ENCODE results near the gene COL15A1.

Gene COL15A1

DNA sequence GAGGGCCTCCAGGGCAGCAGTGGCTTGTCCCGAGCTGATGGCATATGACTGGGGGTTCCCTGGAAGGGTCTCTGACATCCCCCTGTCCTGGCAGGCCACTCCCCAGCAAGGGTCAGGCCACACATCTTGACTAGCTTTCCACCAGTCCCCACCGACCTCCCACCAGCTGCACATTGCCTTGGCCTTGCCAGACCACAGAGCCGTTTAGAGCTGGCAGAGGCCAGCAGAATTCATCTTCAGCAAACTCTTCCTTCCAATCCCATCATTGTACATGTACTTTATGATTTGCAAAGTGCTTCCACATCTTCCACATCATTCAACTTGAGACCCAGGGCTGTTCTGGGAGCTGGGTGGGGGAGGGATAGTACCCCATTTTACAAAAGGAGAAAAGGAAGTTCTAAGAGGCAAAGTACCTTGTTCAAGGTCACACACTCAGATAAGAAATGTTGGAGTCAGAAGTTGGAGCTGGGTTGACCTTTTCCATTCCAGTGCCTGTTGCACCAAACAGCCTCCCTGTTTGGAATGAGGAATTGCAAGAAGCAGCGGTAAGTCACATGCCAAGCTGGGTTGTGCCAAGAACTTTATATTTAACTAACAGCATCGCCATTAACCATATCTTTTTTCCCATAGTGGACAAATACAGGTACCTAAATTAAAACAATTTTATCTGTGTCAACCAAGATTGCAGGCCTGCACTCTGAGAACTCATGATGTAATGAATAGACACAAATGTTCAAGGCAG lies 25.8 kb upstream of the COL15A1 start:
- DNase-seq: no peak

DNA sequence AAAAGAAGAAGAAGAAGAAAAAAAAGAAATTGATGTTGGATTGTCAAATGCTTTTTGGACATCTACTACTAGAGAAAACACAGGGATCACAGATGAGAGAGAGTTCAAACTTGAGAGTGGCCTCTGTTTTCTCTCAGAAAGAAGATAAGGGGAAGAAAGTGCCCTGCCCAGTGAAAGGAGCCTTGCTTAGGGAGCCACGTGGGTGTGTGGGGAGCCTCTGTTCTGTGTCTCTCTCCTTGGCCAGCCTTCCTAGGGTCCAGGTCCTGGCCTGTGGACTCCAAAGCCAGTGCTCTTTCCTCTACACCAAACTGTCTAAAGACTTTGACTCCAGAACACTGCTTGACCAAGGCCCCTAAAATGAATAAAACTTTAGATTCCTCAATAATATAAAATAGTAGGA lies 22.0 kb upstream of the COL15A1 start:
- DNase-seq: no peak

DNA sequence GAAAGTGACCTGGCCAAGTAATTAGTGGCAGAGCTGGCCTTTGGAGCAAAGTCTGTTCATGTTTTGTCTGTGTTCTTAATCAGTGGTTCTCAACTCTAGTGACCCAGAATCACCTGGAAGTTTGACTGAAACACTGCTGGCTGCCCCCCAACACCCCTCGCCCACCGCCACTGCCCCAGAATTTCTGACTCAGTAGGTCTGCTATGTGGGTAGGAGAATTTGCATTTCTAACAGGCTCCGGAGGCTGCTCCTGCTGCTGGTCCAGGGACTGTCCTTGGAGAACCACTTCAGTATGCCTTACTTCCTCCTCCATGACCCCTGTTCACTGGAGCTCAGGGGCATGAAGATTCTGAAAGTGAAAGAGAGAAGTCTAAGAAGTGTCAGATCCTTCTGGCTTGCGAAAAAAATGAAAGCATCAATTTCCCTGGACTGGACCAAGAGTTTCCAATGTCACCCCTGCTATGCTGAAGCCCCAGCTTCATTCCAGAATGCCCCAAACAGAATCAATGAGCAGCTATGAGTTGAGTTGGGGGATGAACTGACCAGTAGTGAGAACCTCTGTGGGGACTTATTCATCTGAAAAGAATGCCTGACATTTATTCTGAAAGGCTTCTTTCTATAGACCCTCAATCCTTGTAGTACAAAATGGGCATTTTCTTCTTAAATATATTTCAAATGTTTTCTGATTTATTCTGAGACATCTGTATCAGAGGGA lies 20.8 kb upstream of the COL15A1 start:
- DNase-seq: no peak

DNA sequence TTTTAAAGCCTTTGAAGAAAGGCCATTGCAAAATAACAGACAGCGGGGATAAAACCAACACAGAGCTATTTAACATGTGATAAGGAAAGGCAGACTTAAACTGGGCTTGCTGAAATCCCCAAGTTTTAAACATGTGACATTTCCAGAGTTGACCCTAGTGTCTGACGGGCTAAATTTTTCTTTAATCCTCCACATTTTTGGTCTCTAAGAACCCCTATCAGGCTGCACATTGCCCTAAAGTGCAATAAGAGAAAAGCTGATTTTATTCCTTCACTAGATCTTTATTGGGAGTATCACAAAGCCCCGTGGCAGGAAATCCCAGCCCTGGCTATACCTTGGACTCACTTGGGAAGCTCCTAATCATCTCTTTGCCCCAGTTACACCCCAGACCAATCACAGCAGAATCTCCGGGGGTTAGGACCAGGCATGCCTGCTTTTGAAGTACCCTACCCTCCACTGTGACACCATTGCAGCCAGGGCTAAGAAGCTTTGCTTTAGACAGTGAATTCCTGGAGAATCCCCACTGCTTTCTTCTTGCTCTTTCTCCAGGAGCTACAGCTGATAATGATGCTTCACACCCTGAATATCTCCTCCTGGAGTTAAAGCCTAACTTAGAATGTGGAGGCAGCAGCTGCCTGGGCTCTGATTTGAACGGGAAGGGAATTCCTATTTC lies 20.1 kb upstream of the COL15A1 start:
- no peak for DNase-seq

DNA sequence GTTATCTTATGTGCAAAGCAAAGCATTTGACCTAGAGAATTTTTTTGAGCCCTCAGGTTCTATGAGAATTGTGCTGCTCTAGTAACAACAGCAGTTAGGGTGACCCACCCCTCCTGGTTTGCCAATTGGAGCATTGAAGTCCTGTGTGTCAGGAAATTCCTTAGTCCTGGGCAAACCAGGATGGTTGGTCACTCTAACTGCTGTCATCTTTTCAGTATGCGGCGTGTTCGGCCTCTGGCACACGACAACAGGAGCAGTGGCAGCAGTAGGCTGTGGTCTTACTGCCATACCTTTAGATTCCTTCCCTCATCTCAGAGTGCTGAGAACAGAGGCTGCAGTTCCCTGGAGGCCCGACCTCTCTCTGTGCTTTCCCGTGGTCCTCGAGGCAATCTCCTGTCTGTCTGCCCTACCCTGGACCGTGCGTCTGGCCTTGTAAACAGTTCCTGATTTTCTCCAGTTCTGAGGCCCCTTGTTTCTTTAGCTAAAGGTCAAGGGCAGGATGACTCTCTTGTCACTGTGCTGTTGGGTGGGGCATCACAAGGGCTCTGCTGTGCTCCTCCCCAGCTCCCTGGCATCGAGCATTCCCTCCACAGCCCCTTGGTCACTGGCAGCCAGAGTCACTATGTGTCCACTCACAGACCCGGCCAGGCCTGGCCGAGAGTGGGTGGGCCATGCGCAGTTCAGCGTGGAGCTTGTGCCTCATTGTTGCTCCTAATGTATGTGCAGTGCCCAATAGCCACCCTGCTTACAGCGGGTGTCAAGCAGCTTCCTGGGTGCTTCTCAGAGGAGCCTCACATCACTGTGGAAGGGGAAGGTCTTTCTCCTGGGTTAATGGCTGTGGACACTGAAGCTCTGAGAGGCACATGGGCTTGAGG lies 18.5 kb upstream of the COL15A1 start:
- no peak for DNase-seq

DNA sequence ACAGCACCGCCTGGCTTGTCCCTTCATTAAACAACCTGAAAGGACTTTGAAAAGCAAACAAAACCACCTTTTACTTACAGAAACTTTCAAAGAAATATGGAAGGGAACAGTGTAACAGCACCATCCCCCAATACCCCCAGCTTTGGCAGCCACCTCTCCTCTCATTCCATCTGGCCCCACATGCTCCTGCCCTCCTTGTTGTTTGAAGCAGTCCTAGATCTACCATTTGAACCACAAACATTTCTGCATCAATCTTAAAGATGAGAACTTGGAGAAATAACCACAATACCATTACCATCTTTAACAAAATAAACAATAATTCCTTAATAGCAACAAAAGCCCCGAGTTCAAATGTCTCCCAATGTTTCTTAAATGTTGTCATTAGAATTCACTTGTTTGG lies 17.8 kb upstream of the COL15A1 start:
- DNase-seq: no peak

DNA sequence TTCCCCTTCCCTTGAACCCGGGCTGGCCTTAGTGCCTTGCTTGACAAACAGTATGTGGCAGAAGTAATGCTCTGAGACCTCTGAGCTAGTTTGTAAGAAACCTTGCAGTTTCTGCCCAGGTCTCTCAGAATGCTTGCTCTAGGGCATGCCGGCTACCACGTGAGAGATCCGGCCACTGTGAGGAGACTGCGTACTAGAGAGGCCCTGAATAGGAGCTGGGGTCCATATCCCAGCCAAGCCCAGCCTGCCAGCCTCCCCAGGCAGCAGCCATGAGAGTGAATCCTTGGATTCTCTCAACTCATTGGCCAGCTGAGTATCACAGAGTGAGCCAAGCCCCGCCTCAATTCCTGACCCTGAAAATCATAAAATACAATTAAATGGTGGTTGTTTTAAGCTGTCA lies 16.0 kb upstream of the COL15A1 start:
- no peak for DNase-seq

DNA sequence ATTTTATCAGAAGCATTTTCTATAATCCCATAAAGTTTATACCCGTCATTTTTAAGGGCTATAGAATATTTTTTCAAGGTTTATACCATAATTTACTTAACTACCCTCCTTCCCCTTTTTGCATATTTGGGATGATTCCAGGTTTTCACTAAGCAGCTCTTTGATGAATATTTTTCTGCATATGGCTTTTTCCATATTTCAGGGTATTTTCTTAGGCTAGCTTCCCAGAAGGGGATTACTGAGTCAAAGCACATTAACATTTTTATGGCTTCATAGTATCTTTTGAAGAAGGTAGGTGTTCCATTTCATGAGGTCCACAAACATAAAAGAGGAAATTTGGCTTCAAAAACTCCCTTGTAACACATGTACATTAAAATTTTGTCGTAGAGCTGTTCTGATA lies 14.6 kb upstream of the COL15A1 start:
- DNase-seq: no peak

DNA sequence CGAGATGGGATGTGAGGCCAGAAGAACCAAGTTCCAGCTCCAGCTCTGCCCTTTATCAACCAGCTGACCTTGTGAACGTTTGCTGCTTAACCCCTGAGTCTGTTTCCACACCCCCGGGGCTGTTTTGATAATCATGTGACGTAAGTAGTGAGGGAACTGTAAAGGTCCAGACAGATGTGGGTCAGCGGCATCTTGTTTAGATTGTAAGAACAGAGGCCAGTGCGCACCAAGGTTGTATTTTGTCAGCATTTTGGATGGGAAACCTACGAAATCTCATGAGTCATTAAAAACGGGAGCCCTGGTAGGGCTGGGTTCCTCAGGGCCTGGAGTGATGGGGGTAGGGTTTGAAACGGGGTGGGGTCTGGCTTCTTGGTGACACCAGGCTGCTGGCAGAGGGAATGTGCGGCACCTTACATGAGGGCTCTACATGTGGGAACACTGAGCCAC lies 13.8 kb upstream of the COL15A1 start:
- DNase-seq: no peak

DNA sequence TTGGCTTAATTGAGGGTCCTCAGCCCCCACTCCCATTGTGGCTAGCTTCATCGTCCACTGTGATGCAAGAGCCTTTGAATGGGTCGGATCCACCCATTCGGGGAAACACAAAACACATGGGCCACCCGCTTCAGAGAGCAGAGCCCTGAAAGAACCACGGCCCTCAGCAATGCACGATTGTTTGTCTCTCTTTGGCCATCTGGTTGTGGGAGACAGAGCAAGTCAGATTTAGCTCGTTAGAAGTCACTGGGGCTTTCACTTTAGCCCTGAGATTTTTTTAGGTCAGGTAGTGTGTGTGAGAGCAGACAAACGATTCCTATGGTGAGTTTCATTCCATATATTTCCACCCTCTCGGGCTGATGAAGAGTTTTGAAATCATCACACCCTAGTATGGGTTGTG lies 12.9 kb upstream of the COL15A1 start:
- no peak for DNase-seq

DNA sequence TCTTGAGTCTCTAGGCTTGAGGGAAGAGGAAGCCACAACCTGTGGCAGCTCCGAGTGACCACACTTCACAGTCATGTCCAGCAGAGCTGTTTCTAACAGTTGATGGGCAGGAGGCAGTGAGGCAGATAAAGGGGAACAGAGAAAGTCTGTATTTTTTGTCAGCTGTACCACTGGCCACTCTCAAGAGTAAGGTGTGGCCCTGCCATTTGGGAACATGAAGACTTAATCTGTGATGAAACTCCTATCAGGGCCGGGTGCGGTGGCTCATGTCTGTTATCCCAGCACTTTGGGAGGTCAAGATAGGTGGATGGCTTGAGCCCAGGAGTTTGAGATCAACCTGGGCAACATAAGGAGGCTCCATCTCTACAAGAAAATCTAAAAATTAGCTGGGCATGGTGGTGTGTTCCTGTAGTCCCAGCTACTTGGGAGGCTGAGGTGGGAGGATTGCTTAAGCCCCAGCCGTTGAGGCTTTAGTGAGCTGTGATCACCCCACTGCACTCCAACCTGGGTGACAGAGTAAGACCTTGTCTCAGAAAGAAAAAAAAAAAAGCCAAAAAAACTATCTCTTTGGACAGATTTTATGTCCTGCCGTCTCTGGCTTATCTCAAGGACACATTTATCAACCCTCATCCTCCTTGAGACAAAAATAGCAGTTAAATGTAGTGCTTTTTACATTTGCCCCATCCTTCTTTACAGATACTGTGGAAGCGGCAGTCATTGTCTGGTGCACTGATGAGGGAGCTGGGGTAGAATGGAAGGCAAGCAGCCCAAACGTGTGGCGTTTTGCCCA lies 11.9 kb upstream of the COL15A1 start:
- DNase-seq: no peak

DNA sequence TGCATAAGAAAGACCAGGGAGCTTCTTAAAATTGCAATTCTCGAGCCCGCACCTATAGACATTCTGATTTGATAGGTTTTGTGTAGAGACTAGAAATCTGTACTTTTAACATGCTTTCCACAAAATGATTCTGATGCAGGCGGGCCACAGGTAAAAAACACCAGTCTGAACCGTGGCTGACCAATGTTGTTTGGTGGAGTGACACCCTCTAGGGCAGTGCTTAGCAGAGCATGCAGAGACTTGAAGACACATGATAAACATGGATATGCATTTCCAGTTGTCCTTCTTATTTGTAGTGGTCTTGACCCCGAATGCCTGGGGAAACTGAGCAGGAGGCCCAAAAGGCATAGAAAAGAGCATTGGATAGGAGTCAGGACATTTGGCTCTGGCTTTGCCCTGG lies 10.5 kb upstream of the COL15A1 start:
- no peak for DNase-seq

DNA sequence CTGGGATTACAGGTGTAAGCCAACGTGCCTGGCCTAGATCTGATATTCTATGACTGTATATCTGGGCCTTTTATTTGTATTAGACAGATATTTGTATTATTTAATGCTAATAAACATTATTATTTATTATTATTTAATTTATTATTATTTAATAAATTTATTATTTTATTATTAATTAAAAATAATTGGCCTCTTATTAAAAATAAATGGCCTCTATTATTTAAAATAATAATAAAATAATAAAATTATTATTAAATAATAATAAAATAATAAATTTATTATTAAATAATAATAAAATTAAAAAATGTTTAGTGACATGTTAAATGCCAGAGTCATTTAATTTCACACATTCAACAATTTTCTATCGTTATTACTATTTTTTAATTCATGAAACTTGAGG lies 9.8 kb upstream of the COL15A1 start:
- DNase-seq: no peak

DNA sequence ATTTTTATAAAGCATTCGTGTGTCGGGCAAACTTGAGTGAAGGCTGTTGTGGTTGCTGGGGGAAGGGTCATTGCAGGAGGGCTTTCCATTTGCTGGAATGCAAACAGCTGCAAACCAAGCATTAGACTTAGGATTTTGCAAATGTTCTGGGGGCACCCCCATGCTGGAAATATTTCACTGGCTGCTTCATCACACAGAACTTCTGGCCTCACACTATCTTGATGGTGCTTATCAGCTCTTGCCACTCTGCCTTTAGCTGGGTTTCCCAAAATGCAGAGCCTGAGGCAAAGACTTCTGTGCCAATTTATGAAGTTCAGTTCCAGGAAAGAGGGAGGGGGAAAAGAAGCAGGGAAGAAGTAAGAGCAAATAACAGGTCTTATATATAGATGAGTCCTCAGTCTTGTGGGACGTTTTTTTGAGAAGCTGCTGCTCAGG lies 8.6 kb upstream of the COL15A1 start:
- no peak for DNase-seq

DNA sequence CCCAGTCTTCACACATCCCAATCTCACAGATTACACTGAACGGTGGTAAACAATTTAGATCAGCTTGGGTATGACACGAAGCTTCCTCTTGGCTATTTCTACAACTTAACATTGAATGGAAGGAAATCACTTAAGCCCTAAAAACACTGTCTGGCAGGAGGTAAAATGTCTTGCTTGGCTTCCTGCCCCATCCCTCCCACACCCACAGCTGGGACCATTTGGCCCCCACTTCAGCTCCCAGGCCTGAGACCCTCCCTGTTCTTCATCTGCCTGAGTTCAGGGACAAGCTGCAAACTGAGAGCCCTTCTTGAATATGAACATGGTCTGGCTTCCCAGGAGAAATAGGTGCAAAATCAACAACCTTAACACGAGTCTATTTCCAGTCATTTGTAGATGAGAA lies 3.4 kb upstream of the COL15A1 start:
- no peak for DNase-seq

DNA sequence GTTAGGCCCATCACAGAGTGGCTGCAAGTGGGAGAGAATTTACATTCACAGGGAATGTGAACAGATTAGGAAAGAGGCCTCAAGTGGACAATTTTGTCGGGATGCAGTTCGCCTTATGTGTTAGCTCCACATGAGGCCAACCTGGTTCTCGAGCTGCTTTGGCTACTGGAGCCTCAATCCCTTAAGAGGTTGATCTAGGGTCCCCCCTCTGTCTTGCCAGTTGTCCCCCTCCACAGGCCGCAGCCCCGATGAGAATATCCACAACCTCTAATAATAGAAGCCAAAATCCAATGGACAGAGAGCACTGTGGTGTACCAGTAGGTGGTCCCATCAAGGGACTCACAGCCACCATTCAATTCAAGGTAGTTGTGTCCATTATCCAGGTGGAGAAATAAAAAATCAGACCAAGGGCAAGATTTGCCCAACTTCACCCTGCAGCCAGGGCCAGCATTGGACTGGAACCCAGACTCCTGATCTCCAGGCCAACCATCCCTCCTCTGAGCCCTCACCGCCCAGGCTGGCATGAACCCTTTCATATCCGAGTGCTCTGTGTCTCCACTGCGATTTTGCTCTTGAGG lies 1.7 kb upstream of the COL15A1 start:
- DNase-seq: no peak

DNA sequence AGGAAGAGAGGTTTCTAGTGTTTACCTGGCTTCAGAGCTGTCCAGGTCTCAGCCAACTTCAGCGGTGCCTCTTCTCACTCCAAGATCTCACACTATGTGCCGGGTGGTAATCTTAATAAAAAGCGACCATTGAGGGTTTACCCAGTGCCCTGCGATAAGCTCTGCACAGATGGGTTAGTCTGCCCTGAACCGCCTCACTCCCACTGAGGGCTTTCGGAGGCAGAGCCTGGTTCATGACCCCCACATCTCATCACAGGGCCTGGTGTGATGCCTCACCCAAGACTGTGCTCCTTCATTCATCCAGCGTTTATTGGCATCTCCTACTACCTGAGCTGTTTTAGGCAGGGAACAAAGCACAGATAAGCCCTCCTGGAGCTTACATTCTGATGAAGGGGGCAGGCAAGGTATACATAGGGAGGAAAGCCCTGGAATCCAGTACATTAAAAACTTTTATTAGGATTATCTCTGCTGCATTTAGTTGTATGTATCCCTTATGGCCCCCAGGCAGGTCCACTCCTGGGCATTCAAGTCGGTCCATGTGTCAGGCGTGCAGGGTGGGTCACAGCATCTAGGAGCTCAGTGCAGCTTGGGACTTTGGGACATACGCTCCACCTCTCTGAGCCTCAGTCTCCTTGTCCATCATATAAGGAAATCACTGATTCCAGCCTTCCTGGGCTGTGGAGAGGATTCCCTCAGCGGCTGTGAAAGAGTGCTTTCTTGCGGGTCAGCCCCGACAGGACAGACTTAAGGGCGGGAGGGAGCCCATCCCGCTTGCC lies 613 bp upstream of the COL15A1 start:
- DNase-seq: no peak

DNA sequence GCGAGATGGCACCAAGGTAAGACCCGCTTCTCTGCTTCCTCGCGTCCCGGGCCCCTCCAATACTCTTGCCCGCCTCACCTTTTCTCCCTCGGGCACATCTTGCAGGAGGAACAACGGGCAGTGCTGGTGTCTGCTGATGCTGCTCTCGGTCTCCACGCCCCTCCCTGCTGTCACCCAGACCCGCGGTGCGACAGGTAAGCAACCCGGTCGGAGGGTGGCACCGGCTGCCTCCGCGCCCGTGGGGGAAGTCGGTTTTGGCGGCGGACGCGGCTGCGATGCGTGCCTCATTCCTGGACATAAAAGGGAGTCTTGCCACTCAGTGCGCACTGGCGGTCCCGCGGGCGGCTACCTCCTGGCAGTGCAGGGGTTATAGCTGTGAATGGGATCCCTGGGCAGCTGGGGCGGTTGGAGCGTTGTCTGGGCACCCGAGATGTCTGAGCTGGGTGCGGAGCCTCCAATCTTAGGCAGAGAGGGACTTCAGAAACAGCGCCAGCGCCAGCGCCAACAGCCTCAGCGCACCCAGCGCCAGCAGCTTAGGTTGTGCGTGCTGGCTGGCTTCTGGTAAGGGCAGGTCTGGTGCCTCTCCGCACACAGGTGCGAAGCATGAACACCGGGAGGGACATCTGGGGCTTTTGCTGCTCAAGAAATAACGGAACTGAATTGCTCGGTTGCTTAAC lies 488 bp downstream of the COL15A1 start:
- no peak for DNase-seq

DNA sequence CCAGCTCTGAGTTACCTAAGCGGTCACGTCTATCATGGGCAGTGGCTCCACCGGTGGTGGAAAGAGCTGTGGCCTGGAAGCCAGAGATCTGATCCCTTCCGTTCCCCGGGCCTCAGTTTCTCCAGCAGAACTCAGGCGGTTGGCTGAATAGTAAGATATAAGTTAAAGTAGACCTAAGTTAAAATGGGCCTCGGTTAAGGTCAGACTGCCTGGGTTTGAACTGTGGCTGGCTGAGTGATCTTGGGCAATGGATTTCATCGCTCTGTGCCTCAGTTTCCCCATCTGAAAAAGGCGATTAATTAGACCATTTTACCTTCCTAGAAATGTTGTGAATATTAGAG lies 997 bp downstream of the COL15A1 start:
- no peak for DNase-seq

DNA sequence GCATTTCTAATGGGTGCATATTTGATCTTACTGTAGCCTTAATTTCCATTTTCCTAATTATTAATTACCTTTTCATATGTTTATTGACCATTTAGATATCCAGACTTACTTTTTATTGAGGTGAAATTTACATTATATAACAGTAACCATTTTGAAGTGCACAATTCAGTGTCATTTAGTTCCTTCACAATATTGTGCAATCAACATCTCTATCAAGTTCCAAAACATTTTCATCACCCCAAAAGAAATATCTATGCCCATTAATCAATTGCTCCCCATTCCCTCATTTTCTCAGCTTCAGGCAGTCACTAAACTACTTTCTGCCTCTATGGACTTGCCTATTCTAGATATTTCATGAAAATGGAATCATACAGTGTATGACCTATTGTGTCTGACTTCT lies 5.9 kb downstream of the COL15A1 start:
- no peak for DNase-seq

DNA sequence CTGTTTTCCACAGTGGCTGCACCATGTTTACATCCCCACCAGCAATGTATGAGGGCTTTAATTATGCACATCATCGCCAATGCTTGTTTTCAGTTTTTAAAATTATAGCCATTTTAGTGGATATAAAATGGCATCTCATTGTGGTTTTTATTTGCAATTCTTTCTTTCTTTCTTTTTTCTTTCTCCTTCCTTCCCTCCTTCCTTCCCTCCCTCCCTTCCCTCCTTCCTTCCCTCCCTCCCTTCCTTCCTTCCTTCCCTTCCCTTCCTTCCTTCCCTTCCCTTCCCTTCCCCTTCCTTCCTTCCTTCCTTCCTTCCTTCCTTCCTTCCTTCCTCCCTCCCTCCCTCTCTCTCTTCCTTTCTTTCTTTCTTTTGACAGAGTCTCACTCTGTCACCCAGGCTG lies 6.6 kb downstream of the COL15A1 start:
- DNase-seq: no peak
